Transverse colon (tissue), 4 donors: Measurements from ENCODE around the gene DCK. TPM values are rescaled to one million over a fixed set of nuclear protein-coding genes. Genes with fewer than 3 reads are reported as not detected.
"Not testable (repeated sequence)": the region's sequence is repeated elsewhere in the genome, so short reads cannot be mapped to it uniquely, and the experiment has no call there.

Source experiments
- DNase-seq: peaks from one replicate; pipeline ENCODE4 v3.0.0-alpha.2; 2019
- H3K27ac ChIP-seq, 4 donors: fragments of 200-600 bp; sonication (generic); 2 replicates each; pipeline ENCODE4 v1.5.1; 2016 to 2018; ENCODE audit warnings: inconsistent platforms in 4 of 4
- H3K27me3 ChIP-seq: fragments of 200-600 bp; sonication (generic); 2 replicates; pipeline ENCODE4 v1.5.1; 2017; ENCODE audit warnings: inconsistent platforms
- H3K36me3 ChIP-seq, 4 donors: fragments of 200-600 bp; sonication (generic); 2 replicates each; pipeline ENCODE4 v1.5.1; 2017 to 2019; ENCODE audit warnings: inconsistent platforms in 4 of 4
- H3K4me1 ChIP-seq, 4 donors: fragments of 200-600 bp; sonication (generic); 2 replicates each; pipeline ENCODE4 v1.5.1; 2017 to 2020; ENCODE audit warnings: inconsistent platforms in 4 of 4
- H3K4me3 ChIP-seq, 4 donors: fragments of 200-600 bp; sonication (generic); 1 replicate in 1 of 4; 2 replicates in 3 of 4; pipeline versions ENCODE4 v1.5.1 to v1.6.1; 2017 to 2019; ENCODE audit warnings: inconsistent platforms in 4 of 4
- H3K9me3 ChIP-seq, 2 donors: fragments of 200-600 bp; sonication (generic); 2 replicates each; pipeline ENCODE4 v1.5.1; 2017 to 2019; ENCODE audit warnings: inconsistent platforms in 2 of 2
- EP300 ChIP-seq: sonication (generic); formaldehyde crosslinking; IDR thresholded peaks from one replicate; pipeline ENCODE4 v1.6.1; 2017; ENCODE audit warnings: antibody characterized with exemption, low read depth
- POLR2A ChIP-seq: fragments of 450-650 bp; IDR thresholded peaks from one replicate; pipeline ENCODE4 v1.6.1; 2016; ENCODE audit warnings: antibody characterized with exemption, mild to moderate bottlenecking, moderate library complexity
- POLR2AphosphoS5 ChIP-seq, 3 donors: sonication (generic); formaldehyde crosslinking; IDR thresholded peaks; one replicate each; pipeline ENCODE4 v1.6.1; 2016; ENCODE audit warnings: antibody characterized with exemption in 3 of 3
- WGBS, 2 donors: methylation state at CpG; one replicate each; pipeline ENCODE4 v1.1.5; 2018; ENCODE audit warnings: low coverage in 1 of 2; 5-methylcytosine and 5-hydroxymethylcytosine counted together
- in situ Hi-C, 4 donors: fragments of 200-750 bp; cut with MboI; loops; one replicate each; pipeline versions ENCODE4 v1.15.0 to v1.15.1; 2017; ENCODE audit warnings: low sequenced_read_pairs in 3 of 4, low pct_ligation_motif_present in 1 of 4, low pct_unique_long_range_greater_than_20kb in 1 of 4
- intact Hi-C: fragments of 100-400 bp; cut with DNase I; formaldehyde crosslinking; loops from one replicate; pipeline ENCODE4 v1.15.1; 2023; ENCODE audit warnings: low total_unique reads
- total RNA-seq, 4 donors: library from RNA; depleted of rRNA; stranded (reverse); fragments of >200 nt; gene quantifications; one replicate each; pipeline ENCODE4 v1.1.0, GENCODE V29; 2016
- TF ChIP-seq, protein P1 (sequence below), 5 experiments: fragments of 200-600 bp in 3 of 5; fragments of 450-650 bp in 2 of 5; sonication (generic) in 3 of 5; IDR thresholded peaks; 1 replicate in 2 of 5; 2 replicates in 3 of 5; pipeline ENCODE4 v1.5.1; 2016 to 2017; ENCODE audit warnings: antibody characterized with exemption in 5 of 5, inconsistent platforms in 3 of 5, mild to moderate bottlenecking in 2 of 5, moderate library complexity in 1 of 5

The DCK gene
- total RNA-seq, 4 donors from 2014 or later = 6.0 to 18.1 (median 15.9) TPM

DNA sequence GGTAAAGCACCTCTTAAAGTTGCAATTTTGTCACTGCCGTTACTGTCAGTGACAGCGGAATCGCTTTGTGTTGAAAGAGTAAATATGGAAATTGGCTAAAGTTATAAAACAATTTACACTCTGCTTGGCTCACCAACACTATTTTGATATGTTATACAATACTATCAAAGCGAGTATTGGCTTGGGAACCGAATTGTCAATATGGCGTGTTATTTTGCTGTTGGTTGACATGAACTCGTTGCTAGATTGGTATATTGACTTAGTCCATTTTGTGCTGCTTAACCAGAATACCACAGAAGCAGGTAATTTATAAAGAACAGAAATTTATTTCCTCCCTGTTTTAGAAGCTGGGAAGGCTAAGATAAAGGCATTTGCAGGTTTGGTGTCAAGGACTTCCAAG, 58.6 kb downstream of the DCK start:
- no peak for DNase-seq
- H3K27me3 ChIP-seq = no peaks in the 10 kb centered on the region
- no peaks in the 10 kb centered on the region for H3K4me1 ChIP-seq
- no peak overlapping the region for H3K27ac ChIP-seq
- 72 to 83% methylated on average over 5 to 7 of the region's 7 CpGs for WGBS, 2 donors
- TF ChIP-seq EP300 (no peak), POLR2AphosphoS5 (IDR thresholded peaks at IDR 0.05) (no peak), POLR2A (no peak)
- TF ChIP-seq, protein P1, sequence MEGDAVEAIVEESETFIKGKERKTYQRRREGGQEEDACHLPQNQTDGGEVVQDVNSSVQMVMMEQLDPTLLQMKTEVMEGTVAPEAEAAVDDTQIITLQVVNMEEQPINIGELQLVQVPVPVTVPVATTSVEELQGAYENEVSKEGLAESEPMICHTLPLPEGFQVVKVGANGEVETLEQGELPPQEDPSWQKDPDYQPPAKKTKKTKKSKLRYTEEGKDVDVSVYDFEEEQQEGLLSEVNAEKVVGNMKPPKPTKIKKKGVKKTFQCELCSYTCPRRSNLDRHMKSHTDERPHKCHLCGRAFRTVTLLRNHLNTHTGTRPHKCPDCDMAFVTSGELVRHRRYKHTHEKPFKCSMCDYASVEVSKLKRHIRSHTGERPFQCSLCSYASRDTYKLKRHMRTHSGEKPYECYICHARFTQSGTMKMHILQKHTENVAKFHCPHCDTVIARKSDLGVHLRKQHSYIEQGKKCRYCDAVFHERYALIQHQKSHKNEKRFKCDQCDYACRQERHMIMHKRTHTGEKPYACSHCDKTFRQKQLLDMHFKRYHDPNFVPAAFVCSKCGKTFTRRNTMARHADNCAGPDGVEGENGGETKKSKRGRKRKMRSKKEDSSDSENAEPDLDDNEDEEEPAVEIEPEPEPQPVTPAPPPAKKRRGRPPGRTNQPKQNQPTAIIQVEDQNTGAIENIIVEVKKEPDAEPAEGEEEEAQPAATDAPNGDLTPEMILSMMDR (IDR thresholded peaks at IDR 0.05) = no peak
- H3K9me3 ChIP-seq = no peaks in the 10 kb centered on the region
- H3K4me3 ChIP-seq = no peak overlapping the region
- in situ Hi-C loops (no loop called here), intact Hi-C loops (no loop called here)
- H3K36me3 ChIP-seq = no peaks in the 10 kb centered on the region

DNA sequence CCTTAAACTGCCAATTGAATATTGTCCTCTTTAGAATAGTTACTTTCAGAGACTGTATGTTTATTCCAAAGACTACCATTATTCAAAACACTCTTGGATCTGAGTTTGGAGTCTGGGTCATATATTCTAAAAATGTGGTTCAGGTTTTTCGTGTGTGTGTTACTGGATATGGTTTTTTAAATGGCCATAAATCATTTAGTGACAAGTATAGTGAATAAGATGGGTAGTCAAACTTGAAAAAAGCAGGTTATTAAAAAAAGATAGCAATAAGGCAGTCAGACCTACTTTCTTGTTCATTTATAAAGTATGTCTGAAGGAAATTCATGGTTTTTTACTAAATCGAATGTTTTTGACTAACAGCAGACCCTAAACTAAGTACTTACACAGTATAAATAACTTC, 59.3 kb downstream of the DCK start:
- intact Hi-C loops = no loop called here

DNA sequence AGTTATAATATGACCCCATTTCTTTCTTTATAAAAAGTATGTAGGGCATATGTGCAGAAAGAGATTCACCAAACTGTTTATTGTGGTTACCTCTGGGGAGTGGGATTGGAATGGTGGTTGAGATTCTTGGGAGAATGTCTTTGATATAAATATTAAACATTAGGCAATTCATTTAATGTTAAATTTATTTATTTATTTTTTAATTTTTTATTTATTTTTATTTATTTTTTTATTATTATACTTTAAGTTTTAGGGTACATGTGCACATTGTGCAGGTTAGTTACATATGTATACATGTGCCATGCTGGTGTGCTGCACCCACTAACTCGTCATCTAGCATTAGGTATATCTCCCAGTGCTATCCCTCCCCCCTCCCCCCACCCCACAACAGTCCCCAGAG, 60.2 kb downstream of the DCK start:
- DNase-seq, H3K27ac ChIP-seq, H3K27me3 ChIP-seq, H3K4me3 ChIP-seq, H3K4me1 ChIP-seq, in situ Hi-C loops, intact Hi-C loops, H3K36me3 ChIP-seq, H3K9me3 ChIP-seq: not testable (repeated sequence)
- 82% methylated on average over 1 of the region's 1 CpG; no CpG with 5 or more reads in 1 of the 2 donors for WGBS, 2 donors

More for the DNA sequence above, 59.3 kb downstream of the DCK start:
- TF ChIP-seq EP300 = no peak
- TF ChIP-seq, protein P1 (IDR thresholded peaks at IDR 0.05) = no peak
- no peak for TF ChIP-seq POLR2AphosphoS5 (IDR thresholded peaks at IDR 0.05)
- no peak for TF ChIP-seq POLR2A
- WGBS, 2 donors = 68 to 72% methylated on average over 2 of the region's 2 CpGs
- Histone ChIP-seq H3K4me1 (no peaks in the 10 kb centered on the region), H3K27ac (no peak overlapping the region), H3K4me3 (no peak overlapping the region), H3K9me3 (no peaks in the 10 kb centered on the region), H3K27me3 (no peaks in the 10 kb centered on the region), H3K36me3 (no peaks in the 10 kb centered on the region)
- no peak for DNase-seq
- in situ Hi-C loops = no loop called here

DNA sequence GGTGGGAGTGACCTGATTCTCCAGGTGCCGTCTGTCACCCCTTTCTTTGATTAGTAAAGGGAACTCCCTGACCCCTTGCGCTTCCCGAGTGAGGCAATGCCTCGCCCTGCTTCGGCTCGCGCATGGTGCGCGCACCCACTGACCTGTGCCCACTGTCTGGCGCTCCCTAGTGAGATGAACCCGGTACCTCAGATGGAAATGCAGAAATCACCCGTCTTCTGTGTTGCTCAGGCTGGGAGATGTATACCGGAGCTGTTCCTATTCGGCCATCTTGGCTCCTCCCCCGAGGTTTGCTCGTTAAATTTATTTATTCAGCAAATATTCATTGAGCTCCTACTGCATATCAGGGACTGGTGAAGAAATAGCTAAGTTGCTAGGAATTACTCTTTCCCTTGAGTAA, 66.1 kb downstream of the DCK start:
- peak; percentile 17 for DNase-seq
- intact Hi-C loops, in situ Hi-C loops, H3K27ac ChIP-seq, H3K4me1 ChIP-seq, H3K4me3 ChIP-seq, H3K36me3 ChIP-seq, H3K27me3 ChIP-seq, H3K9me3 ChIP-seq: not testable (repeated sequence)
- WGBS, 2 donors = 85% methylated on average over 16 of the region's 16 CpGs; no CpG with 5 or more reads in 1 of the 2 donors

DNA sequence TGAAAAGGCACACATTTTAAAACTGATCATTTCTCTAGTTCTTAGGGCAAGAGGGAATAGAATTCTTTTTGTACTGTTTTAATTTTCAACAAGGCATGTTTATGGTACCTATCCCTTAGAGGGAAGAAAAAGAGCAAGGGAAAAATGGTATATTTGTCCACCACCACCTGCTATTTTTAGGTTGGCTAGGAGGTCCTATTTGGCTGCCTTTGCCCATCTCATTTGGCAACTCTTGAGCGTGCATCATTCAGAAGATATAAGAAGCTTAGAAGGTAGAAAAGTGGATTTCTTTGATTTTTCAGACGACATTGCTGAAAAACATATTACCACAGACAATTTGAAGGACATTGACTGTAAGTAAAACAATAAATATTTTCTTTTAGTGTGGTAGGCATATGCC, 69.0 kb downstream of the DCK start:
- Histone ChIP-seq H3K36me3 (no peaks in the 10 kb centered on the region), H3K9me3 (no peaks in the 10 kb centered on the region), H3K27ac (no peak overlapping the region), H3K27me3 (no peaks in the 10 kb centered on the region), H3K4me3 (no peak overlapping the region), H3K4me1 (peaks cover 0 to 15% (median 5%) of the 10 kb centered on the region in 4 donors)
- intact Hi-C loops (no loop called here), in situ Hi-C loops (no loop called here)
- no peak for DNase-seq
- TF ChIP-seq POLR2A (no peak), POLR2AphosphoS5 (IDR thresholded peaks at IDR 0.05) (no peak), EP300 (no peak)
- TF ChIP-seq, protein P1 (IDR thresholded peaks at IDR 0.05) = no peak
- 86 to 92% methylated on average over 2 of the region's 2 CpGs for WGBS, 2 donors
